ENCODE measurements around the gene CMPK2. TPM values are rescaled to one million over a fixed set of nuclear protein-coding genes. Genes with fewer than 3 reads are reported as not detected.

The CMPK2 gene
- total RNA-seq, 1 experiment from 2014 or later: 0.80 TPM

DNA sequence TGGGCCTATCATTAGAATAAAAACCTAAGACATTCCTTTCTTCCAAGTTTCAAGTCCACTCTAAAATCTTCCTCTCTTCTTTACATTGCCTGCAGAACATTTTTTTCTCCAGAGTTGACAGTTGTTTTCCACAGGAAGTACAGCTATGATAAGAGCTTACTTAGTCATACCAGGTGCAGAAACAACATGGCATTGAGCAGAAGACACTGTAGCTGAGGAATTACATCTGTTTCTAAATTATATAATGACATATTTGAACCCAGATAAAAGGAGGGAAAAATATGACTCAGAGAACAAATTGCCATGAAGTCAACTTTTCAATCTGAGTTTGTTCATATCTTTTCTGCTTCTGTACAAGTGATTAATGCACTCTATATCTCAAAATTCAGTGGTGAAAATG is 30.2 kb downstream of the CMPK2 start:
- TF ChIP-seq, protein P1, sequence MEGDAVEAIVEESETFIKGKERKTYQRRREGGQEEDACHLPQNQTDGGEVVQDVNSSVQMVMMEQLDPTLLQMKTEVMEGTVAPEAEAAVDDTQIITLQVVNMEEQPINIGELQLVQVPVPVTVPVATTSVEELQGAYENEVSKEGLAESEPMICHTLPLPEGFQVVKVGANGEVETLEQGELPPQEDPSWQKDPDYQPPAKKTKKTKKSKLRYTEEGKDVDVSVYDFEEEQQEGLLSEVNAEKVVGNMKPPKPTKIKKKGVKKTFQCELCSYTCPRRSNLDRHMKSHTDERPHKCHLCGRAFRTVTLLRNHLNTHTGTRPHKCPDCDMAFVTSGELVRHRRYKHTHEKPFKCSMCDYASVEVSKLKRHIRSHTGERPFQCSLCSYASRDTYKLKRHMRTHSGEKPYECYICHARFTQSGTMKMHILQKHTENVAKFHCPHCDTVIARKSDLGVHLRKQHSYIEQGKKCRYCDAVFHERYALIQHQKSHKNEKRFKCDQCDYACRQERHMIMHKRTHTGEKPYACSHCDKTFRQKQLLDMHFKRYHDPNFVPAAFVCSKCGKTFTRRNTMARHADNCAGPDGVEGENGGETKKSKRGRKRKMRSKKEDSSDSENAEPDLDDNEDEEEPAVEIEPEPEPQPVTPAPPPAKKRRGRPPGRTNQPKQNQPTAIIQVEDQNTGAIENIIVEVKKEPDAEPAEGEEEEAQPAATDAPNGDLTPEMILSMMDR (IDR thresholded peaks at IDR 0.05): no peak
- TF ChIP-seq, protein P2, sequence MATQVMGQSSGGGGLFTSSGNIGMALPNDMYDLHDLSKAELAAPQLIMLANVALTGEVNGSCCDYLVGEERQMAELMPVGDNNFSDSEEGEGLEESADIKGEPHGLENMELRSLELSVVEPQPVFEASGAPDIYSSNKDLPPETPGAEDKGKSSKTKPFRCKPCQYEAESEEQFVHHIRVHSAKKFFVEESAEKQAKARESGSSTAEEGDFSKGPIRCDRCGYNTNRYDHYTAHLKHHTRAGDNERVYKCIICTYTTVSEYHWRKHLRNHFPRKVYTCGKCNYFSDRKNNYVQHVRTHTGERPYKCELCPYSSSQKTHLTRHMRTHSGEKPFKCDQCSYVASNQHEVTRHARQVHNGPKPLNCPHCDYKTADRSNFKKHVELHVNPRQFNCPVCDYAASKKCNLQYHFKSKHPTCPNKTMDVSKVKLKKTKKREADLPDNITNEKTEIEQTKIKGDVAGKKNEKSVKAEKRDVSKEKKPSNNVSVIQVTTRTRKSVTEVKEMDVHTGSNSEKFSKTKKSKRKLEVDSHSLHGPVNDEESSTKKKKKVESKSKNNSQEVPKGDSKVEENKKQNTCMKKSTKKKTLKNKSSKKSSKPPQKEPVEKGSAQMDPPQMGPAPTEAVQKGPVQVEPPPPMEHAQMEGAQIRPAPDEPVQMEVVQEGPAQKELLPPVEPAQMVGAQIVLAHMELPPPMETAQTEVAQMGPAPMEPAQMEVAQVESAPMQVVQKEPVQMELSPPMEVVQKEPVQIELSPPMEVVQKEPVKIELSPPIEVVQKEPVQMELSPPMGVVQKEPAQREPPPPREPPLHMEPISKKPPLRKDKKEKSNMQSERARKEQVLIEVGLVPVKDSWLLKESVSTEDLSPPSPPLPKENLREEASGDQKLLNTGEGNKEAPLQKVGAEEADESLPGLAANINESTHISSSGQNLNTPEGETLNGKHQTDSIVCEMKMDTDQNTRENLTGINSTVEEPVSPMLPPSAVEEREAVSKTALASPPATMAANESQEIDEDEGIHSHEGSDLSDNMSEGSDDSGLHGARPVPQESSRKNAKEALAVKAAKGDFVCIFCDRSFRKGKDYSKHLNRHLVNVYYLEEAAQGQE (IDR thresholded peaks at IDR 0.05; ENCODE audit: insufficient read depth in 1 of 2, low read depth in 2 of 2, low read length in 1 of 2): no peak
- no peak for TF ChIP-seq TCF7L2 (IDR thresholded peaks at IDR 0.05; ENCODE audit: low read depth, low read length)
- no peak for TF ChIP-seq POLR2AphosphoS5 (IDR thresholded peaks at IDR 0.05; ENCODE audit: low read depth, low read length)
- no peak for TF ChIP-seq SIN3A (IDR thresholded peaks at IDR 0.05; ENCODE audit: borderline replicate concordance, insufficient read depth, low read depth, low read length)
- intact Hi-C loops (cut with micrococcal nuclease; ENCODE audit: unreplicated experiment) (no loop called here), in situ Hi-C loops (cut with HindIII; ENCODE audit: low pct_unique_long_range_greater_than_20kb, low sequenced_read_pairs) (no loop called here)
- H3K4me3 ChIP-seq (ENCODE audit: low read depth in 2 of 2, low read length in 2 of 2): no peak overlapping the region
- no TSS peak for BruUV-seq (replicated peaks)
- no peak overlapping the region for H3K27ac ChIP-seq (ENCODE audit: low read length)
- no peak for DNase-seq (ENCODE audit: low read depth, low spot score)
- no peaks in the 10 kb centered on the region for H3K27me3 ChIP-seq (ENCODE audit: control insufficient read depth, insufficient read depth, low read length)
- H3K9me3 ChIP-seq (ENCODE audit: control insufficient read depth, insufficient read depth, low read depth, low read length): peaks cover 9% of the 10 kb centered on the region; the same call in 1 of the 2 replicates
- no peaks in the 10 kb centered on the region for H3K36me3 ChIP-seq (ENCODE audit: control insufficient read depth, insufficient read depth, low read length)
- ATAC-seq: no peak
- H3K4me1 ChIP-seq (ENCODE audit: control insufficient read depth, insufficient read depth, low read length): no peaks in the 10 kb centered on the region
- ChIA-PET CTCF (no interaction called here), POLR2A (interaction anchor here (0.6 kb wide), 1 partner anchor 1233 kb away, joined by 3 read pairs; no protein-coding TSS in a partner anchor)

DNA sequence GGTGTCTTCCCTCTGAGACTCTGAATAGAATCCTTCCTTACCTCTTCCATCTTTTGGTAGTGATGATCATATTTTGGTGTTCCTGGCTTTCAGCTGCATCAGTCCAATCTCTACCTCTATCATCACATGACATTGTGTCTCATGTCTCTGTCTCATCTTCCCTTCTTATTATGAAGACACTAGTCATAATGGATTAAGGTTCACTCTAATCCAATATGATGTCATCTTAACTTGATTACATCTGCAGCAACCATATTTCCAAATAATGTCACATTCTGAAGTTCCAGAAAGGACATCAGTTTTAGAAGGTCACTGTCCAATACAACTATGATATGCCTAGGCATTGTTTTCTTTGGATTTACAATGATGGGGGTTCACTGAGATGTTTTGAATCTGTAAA is 31.5 kb downstream of the CMPK2 start:
- H3K27me3 ChIP-seq (ENCODE audit: control insufficient read depth, insufficient read depth, low read length): no peaks in the 10 kb centered on the region
- ATAC-seq: no peak
- in situ Hi-C loops (cut with HindIII; ENCODE audit: low pct_unique_long_range_greater_than_20kb, low sequenced_read_pairs) (no loop called here), intact Hi-C loops (cut with micrococcal nuclease; ENCODE audit: unreplicated experiment) (no loop called here)
- DNase-seq (ENCODE audit: low read depth, low spot score): no peak
- peaks cover 9% of the 10 kb centered on the region; the same call in 1 of the 2 replicates for H3K9me3 ChIP-seq (ENCODE audit: control insufficient read depth, insufficient read depth, low read depth, low read length)
- POLR2A ChIA-PET: no interaction called here
- TF ChIP-seq SIN3A (IDR thresholded peaks at IDR 0.05; ENCODE audit: borderline replicate concordance, insufficient read depth, low read depth, low read length): no peak
- no peak for TF ChIP-seq TCF7L2 (IDR thresholded peaks at IDR 0.05; ENCODE audit: low read depth, low read length)
- TF ChIP-seq POLR2AphosphoS5 (IDR thresholded peaks at IDR 0.05; ENCODE audit: low read depth, low read length): no peak
- TF ChIP-seq, protein P2 (IDR thresholded peaks at IDR 0.05; ENCODE audit: insufficient read depth in 1 of 2, low read depth in 2 of 2, low read length in 1 of 2): no peak
- TF ChIP-seq, protein P1 (IDR thresholded peaks at IDR 0.05): no peak
- CTCF ChIA-PET: no interaction called here
- no TSS peak for BruUV-seq (replicated peaks)
- no peaks in the 10 kb centered on the region for H3K4me1 ChIP-seq (ENCODE audit: control insufficient read depth, insufficient read depth, low read length)
- H3K36me3 ChIP-seq (ENCODE audit: control insufficient read depth, insufficient read depth, low read length): no peaks in the 10 kb centered on the region
- H3K27ac ChIP-seq (ENCODE audit: low read length): no peak overlapping the region
- H3K4me3 ChIP-seq (ENCODE audit: low read depth in 2 of 2, low read length in 2 of 2): no peak overlapping the region

Measured in Panc1 (cell line).